ENCODE measurements around the gene SLC2A8. TPM values are rescaled to one million over a fixed set of nuclear protein-coding genes. Genes with fewer than 3 reads are reported as not detected.

SLC2A8 gene
- total RNA-seq, 2 donors from 2014 or later, result 10.4 to 16.3 TPM

DNA sequence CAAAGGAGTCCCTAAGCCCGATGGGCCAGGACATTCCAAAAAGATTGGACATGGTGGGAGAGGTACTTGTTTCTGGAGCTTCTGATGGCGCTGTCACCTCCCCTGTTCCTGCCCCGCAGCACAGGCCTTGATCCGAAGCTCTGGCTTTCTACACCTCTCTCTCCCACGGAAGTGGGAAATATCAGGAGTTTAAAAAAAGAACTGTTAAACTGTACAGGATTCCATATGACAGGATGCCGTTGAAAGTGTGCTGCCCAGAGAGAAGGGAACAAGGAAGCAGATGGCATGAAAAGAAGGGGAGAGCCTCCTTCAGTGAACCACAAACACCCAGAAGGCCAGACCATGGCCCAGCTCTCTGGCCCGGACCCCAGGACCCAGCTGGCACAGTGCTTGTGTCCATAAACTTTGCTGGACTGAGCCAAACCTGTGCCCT lies 26.8 kb upstream of the SLC2A8 start:
- intact Hi-C loops (cut with DNase I), result loop anchor here in 1 of 2 donors (10.0 kb wide), 1 partner anchor 435 kb away; no protein-coding TSS in a partner anchor
- no peak for DNase-seq (ENCODE audit: low spot score)

DNA sequence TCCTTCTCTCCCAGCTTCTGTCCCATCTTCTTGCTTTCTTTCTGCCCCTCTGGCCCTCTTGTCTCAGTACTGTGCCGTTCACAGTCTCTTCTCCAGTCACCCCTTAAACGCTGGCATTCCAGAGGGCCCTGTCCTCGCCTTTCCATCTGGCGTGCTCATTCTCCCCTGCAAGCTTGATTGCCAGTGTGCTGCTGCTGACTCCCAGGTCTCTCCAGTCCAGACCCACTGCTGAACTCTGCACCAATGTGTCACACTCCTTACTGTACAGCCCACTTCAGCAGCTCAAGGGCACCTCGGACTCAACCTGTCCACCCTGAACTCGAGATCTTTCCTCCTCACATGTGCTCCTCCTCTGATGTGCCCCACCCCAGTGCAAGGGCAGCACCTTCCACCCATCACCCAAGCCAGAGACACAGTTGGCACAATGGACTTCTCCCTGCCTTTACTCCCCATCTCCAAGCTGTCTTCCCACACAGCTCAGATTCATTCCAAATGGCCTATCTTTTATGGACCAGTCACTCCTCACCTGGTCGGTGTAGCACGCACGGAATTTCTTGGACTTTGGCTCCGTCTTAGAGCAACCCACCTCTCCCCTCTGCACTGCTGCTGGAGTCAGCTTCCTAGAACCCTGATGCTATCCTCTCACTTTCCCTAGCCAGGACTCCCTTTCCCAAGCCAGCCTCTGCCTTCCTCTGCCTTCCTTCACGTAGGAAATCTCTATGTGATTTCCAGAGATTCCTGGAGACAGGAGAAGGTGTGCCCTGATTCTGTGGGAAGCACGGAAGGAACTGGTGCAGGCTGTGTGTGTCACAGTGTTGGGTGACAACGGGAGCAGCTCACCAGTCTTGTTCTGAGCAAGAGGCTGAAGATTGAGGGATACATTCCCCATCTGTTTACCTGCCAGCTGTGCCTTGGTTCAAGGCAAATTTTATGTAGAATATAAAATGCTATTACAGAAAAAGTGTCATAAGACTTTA lies 26.0 kb upstream of the SLC2A8 start:
- DNase-seq (ENCODE audit: low spot score), result no peak
- intact Hi-C loops (cut with DNase I), result loop anchor here in 1 of 2 donors (10.0 kb wide), 1 partner anchor 436 kb away; no protein-coding TSS in a partner anchor

DNA sequence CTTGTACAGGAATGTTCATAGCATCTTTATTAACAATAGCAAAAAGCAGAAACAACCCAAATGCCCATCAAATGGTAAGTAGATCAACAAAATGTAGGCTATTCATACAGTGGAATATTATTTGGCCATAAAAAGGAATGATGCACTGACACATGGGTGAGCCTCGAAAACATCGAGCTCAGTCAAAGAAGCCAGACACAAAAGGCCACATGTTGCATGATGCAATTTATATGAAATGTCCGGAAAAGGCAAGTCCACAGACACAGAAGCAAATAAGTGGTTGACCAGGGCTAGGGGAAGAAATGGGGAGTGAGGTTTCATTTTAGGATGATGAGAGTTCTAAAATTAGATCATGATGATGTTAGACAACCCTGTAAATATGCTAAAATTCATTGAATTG lies 16.5 kb upstream of the SLC2A8 start:
- no peak for DNase-seq (ENCODE audit: low spot score)
- intact Hi-C loops (cut with DNase I), result no loop called here

DNA sequence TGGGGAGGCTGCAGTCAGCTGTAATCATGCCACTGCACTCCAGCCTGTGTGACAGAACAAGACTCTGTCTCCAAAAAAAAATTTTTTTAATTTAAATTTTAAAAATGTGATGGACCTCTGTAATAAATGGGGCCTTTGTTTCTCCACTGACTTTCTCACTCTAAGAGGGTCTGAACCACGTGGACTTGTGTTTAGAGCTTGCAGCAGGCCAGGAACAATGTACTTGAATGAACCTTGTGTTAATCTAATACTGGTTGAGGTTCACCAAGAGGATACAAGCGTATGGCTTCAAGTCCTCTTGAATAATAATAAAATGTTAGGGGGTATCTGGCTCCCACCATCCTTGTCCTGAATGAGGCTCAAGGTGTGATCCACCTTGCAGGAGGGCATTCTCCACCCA lies 14.4 kb upstream of the SLC2A8 start:
- no peak for DNase-seq (ENCODE audit: low spot score)
- intact Hi-C loops (cut with DNase I), result no loop called here

DNA sequence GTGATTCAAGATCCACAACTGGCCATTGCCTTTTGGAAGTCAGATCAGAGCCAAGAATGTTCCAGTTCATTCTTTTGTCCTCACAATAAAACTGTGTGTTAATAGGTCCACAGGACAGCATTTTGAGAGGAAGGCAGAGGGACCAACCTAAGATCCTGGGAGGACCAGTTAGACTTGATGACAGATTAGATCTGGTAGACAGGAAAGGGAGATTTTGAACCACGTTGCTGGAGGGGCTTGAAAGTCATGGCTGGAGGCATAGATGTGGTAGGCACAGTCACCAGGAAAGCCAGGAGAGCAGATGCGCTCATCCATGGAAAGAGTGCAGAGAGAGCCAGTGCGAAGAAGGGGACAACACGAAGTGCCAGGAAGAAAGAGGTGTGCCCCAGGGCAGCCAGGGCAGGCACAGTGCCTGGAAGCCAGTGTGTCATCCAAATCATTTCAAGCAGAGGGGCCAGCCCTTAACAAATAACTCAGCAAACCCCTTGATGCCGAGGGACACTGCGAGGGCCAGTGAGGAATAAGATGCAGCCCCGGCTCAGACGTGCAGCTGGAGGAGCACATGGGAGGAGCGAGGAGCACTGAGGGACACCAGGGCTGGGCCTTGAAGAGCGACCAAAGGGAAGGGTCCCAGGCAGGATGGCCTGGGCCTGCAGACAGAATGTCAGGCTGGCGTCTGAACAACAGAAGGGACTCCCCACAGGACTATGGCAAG lies 12.8 kb upstream of the SLC2A8 start:
- intact Hi-C loops (cut with DNase I), result no loop called here
- DNase-seq (ENCODE audit: low spot score), result no peak

- DNase-seq (ENCODE audit: low spot score), result peak; percentile 68
- intact Hi-C loops (cut with DNase I), result no loop called here
Observed at GRCh38 chr9:127384901-127385300, 12.1 kb upstream of the SLC2A8 start.

GRCh38 chr9:127386249-127386648 lies 10.7 kb upstream of the SLC2A8 start:
- DNase-seq (ENCODE audit: low spot score), result no peak
- intact Hi-C loops (cut with DNase I), result no loop called here

GRCh38 chr9:127386981-127387380 lies 10.0 kb upstream of the SLC2A8 start:
- no peak for DNase-seq (ENCODE audit: low spot score)
- intact Hi-C loops (cut with DNase I), result no loop called here

- intact Hi-C loops (cut with DNase I), result no loop called here
- no peak for DNase-seq (ENCODE audit: low spot score)
Observed at GRCh38 chr9:127388037-127388855, 8.7 kb upstream of the SLC2A8 start.

DNA sequence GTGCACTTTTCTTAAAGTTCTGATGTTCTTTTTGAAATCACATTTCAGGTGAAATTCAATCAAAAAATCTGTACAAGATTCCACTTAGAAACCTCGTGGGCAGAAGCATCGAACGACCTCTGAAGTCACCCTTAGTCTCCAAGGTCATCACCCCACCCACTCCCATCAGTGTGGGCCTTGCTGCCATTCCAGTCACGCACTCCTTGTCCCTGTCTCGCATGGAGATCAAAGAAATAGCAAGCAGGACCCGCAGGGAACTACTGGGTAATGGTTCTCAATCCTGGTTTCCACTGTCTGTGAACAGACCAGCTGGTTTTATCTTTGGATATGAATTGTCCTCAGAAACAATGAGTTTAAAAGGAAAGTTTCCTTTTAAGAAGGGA lies 8.1 kb upstream of the SLC2A8 start:
- DNase-seq (ENCODE audit: low spot score), result no peak
- intact Hi-C loops (cut with DNase I), result no loop called here

DNA sequence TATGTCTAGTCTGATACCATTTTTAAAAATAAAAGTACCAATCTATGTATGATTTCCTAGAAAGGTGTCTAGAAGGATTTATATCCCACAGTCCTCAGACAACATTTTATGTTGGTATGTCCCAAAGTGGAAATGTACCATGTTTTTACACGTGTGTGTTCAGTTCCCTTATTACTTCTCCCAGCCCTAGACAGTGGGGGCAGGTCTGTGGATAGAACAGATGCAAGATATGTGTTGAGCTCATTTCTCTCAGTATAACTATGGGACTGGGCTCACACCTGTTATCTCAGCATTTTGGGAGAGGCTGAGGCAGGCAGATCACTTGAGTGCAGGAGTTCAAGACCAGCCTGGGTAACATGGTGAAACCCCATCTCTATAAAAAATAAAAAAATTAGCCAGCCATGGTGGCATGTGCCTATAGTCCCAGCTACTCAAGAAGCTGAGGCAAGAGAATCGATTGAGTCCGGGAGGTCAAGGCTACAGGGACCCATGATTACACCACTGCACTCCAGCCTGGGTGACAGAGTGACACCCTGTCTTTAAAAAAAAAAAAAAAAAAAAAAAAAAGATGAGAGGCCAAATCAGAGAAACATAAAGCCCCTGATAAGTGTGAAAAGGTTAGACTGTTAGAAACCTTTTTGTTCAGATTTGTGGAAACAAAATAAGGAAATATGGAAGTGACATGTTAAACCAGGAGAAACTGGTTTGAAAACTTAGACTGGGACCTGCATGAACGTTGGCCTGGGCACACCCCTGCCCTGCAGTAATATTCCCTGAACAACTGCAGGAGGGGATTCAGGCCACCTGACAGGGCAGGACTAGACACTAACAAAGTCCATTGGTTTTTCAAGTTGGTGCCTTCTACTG lies 7.4 kb upstream of the SLC2A8 start:
- DNase-seq (ENCODE audit: low spot score), result no peak
- intact Hi-C loops (cut with DNase I), result no loop called here

DNA sequence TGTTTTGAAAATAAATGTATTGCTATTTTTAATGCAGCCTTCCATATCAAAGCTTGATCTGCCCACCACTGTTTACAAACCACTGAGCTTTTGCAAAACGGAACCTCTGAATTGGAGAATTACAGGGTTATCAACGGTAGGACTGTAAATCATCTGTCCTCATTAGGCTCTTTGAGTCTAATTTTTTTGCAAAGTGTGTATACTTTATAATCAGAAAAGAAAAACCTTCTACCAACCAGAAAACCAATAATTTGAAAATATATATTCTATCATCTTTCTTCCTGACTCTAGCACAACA lies 6.8 kb upstream of the SLC2A8 start:
- DNase-seq (ENCODE audit: low spot score), result no peak
- intact Hi-C loops (cut with DNase I), result no loop called here

DNA sequence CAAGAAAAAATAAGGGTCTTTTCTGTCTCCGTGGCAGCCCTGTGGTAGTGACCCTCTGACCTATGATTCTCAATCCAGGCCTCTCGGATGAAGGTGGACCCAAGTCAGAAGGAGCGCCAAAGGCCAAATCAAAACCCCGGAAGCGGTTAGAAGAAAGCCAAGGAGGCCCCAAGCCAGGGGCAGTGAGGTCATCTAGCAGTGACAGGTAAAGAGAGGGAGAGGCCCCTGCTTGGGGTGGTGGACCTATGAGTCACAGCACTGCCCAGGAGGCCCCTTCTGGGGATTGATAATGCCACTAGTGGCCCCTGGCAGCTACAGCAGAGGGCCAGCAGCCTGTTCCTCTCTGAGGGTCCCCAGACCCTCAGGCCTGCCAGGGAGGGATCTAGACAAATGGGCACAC lies 6.4 kb upstream of the SLC2A8 start:
- DNase-seq (ENCODE audit: low spot score), result no peak
- intact Hi-C loops (cut with DNase I), result no loop called here

DNA sequence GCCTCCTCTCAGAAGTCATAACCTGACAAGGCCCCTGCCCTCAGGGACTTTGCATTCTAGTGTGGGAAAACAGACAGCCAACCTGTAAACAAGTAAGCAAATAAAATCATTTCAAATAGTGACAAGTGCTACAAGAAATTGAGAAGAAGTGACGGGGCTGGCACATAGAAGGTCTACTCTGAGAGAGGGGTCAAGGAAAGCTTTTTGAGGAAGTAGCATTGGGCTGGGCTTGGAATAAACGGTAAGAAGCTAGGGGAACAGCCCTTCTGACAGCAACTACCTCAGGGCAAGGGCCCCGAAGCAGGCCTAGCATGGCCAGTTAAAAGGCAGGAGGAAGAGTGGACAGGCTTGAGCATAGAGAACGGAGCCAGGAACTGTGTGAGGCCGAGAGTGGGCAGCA lies 4.8 kb upstream of the SLC2A8 start:
- DNase-seq (ENCODE audit: low spot score), result no peak
- intact Hi-C loops (cut with DNase I), result no loop called here

GRCh38 chr9:127392976-127393375 lies 4.0 kb upstream of the SLC2A8 start:
- no peak for DNase-seq (ENCODE audit: low spot score)
- intact Hi-C loops (cut with DNase I), result no loop called here

DNA sequence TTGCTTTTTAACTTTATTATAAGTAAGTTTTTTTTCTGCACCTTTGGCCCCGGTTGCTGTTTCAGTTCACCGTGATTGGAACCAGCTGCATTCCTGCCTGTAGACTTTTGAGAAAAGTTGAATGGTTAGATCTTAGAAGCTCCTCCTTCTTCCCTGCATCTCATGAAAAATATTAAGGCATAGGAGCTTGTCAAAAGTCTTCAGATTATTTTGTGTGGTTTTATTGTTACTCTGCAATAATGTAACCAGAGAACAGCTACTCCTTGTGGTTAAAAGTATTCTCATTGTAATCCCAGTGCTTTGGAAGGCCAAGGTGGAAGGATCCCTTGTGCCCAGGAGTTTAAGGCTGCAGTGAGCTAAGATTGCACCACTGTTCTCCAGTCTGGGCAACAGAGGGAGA lies 3.3 kb upstream of the SLC2A8 start:
- intact Hi-C loops (cut with DNase I), result no loop called here
- DNase-seq (ENCODE audit: low spot score), result no peak

- intact Hi-C loops (cut with DNase I), result no loop called here
- DNase-seq (ENCODE audit: low spot score), result no peak
Observed at GRCh38 chr9:127395497-127396252, 1.3 kb upstream of the SLC2A8 start.

DNA sequence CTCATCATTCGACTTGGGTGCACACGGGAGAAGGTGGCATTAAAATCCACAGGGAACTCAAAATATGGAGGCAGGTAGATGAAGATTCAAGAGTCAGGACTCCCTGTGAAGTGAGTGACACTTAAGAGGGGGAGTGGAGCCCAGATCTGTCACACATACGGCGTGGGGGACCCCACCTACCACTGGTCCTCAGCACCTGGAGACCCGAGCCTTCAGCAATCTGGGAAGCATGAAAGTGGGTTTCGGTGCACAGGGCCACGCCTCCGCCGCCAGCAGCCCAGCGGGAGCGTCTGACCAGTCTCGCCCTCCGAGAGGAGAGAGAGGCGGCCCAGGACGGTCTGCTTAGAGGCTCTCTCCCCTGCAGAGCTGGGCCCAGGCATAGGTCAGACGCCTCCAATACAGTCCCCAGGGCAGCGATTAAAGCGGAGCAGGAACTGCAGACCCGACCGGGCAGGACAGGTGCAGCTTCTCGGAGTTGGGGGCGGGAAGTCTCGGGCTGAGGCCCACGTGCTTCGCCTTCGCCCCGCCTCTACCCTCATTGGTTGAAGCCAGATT lies 639 bp upstream of the SLC2A8 start:
- intact Hi-C loops (cut with DNase I), result no loop called here
- DNase-seq (ENCODE audit: low spot score), result no peak
